Measurements from ENCODE around the gene UBE2Q1. TPM values are rescaled to one million over a fixed set of nuclear protein-coding genes. Genes with fewer than 3 reads are reported as not detected.

The UBE2Q1 gene
- total RNA-seq, 1 donor from 2014 or later: 21.8 TPM

- TF ChIP-seq CTCF (conservative IDR thresholded peaks at IDR 0.05; ENCODE audit: low read depth, low read length): no peak
- no peak for DNase-seq (ENCODE audit: low read depth)
- H3K4me3 ChIP-seq (ENCODE audit: low read depth, low read length): no peak overlapping the region
These were observed 57.9 kb downstream of the UBE2Q1 start for GRCh38 chr1:154500533-154500932.

- DNase-seq (ENCODE audit: low read depth): no peak
- TF ChIP-seq CTCF (conservative IDR thresholded peaks at IDR 0.05; ENCODE audit: low read depth, low read length): no peak
- no peak overlapping the region for H3K4me3 ChIP-seq (ENCODE audit: low read depth, low read length)
These were observed 59.0 kb downstream of the UBE2Q1 start for GRCh38 chr1:154499446-154499845.

Other genes starting within 250 kb of the UBE2Q1 start
- gene AQP10, start 237.6 kb downstream of the UBE2Q1 start, total RNA-seq: not detected in 2 replicates
- gene ATP8B2, start 233.1 kb downstream of the UBE2Q1 start, total RNA-seq: 26.6 and 30.6 TPM in 2 replicates
- gene IL6R, start 153.3 kb downstream of the UBE2Q1 start, total RNA-seq: 9.5 and 14.5 TPM in 2 replicates
- not detected in 2 replicates for gene TDRD10, start 56.4 kb downstream of the UBE2Q1 start, total RNA-seq
- gene SHE, start 56.2 kb downstream of the UBE2Q1 start, total RNA-seq: under 0.01 TPM in 1 of 2 replicates, not detected in the other
- 0.07 TPM in 1 of 2 replicates, not detected in the other for gene CHRNB2, start 9.1 kb upstream of the UBE2Q1 start, total RNA-seq
- gene ADAR, start 49.5 kb upstream of the UBE2Q1 start, total RNA-seq: 63.4 and 82.3 TPM in 2 replicates

Measured in epithelial cell of proximal tubule (primary cell).